Mesenteric fat pad (tissue), 1 donor: ENCODE data around the gene TMEM168. TPM values are rescaled to one million over a fixed set of nuclear protein-coding genes. Genes with fewer than 3 reads are reported as not detected.

Experiments
- DNase-seq: peaks from one replicate; pipeline ENCODE4 v3.0.0-alpha.2; 2020; ENCODE audit warnings: low spot score
- total RNA-seq: library from RNA; stranded (reverse); fragmentation: NEBNext Ultra II Directional; extraction: Animal tissue kit (Norgen Biotek cat#: 25700); gene quantifications from one replicate; pipeline ENCODE4 v1.2.1, GENCODE V29; 2021
- donor health status: DM: yes; HTN: yes; CAD: no.

TMEM168 gene
- total RNA-seq, 1 donor from 2014 or later: 26.8 TPM

DNA sequence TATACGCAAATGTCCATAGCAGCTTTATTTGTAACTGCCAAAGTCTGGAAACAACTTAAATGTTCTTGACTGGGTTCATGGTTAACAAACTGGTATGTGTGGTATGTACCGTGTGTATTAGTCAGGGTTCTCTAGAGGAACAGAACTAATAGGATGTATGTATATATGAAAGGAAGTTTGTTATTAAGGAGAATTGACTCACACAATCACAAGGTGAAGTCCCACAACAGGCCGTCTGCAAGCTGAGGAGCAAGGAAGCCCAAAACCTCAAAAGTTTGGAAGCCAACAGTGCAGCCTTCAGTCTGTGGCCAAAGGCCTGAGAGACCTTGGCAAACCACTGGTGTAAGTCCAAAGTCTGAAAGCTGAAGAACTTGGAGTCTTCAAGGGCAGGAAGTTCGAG is 66.8 kb downstream of the TMEM168 start:
- no peak for DNase-seq

DNA sequence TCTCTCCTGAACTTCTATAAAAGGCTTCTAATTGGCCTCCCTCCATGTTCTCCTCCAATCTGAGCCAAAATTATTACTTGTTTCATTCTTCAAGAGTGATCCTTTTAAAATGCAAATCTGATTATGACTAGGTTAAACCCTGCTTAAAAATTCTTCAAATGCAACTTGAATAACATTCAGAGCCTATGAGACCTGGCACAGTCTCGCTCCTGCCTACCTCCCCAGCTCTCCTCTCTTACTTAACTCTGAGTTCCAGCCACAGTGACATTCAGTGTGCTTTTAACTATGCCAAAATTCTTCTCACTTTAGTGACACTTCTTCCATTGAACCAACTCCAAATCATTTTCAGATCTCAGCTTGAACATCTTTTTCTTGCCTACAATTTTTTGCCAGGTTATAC is 68.8 kb downstream of the TMEM168 start:
- no peak for DNase-seq

GRCh38 chr7:112715525-112715924 is 74.7 kb downstream of the TMEM168 start:
- no peak for DNase-seq

DNA sequence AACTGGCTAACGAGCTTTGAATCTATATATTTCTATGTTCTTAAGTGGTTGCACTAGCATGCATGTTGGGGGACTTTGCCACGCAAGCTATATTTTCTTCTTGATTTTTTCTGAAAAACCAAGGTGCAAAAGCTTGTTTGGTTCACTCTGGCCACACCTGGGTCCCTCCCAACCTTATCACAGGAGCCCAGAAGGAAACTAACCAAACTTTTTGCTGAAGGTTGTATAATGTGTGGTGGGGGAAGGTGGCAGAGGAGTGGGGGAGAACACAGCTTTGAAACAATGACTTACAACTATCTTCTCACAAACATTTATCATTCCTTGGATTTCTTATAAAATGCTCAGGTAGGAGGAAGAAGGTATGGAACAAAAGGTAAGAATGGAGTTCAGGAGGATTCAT is 75.3 kb downstream of the TMEM168 start:
- DNase-seq: no peak
